DOHH2 (cell line): ENCODE results near the gene BOD1L2.

Source experiments
- H3F3A ChIP-seq: fragments of 200-600 bp; sonication (generic), shearing (Covaris generic); 2 replicates; pipeline ENCODE4 v1.6.0; 2016; ENCODE audit warnings: antibody characterized with exemption, mild to moderate bottlenecking; ENCODE audit not compliant: control insufficient read depth, insufficient read depth
- H3K27ac ChIP-seq: fragments of 200-600 bp; sonication (generic); 2 replicates; pipeline ENCODE4 v1.5.1; 2014; ENCODE audit warnings: low read depth, mild to moderate bottlenecking, low read length, moderate library complexity
- H3K27me3 ChIP-seq: fragments of 200-600 bp; sonication (generic); 2 replicates; pipeline ENCODE4 v1.6.1; 2014; ENCODE audit warnings: mild to moderate bottlenecking, low read length, mixed read lengths; ENCODE audit not compliant: control insufficient read depth
- H3K36me3 ChIP-seq: fragments of 200-600 bp; sonication (generic); 2 replicates; pipeline ENCODE4 v1.6.1; 2014; ENCODE audit warnings: mild to moderate bottlenecking, low read length, moderate library complexity, mixed read lengths; ENCODE audit not compliant: control insufficient read depth
- H3K4me1 ChIP-seq: fragments of 200-600 bp; sonication (generic); 2 replicates; pipeline ENCODE4 v1.6.1; 2014; ENCODE audit warnings: mild to moderate bottlenecking, low read length, mixed read lengths; ENCODE audit not compliant: control insufficient read depth
- H3K4me2 ChIP-seq: fragments of 200-600 bp; sonication (generic); 2 replicates; pipeline ENCODE4 v1.6.0; 2014; ENCODE audit warnings: mild to moderate bottlenecking, low read length, moderate library complexity
- H3K4me3 ChIP-seq: fragments of 200-600 bp; sonication (generic); 2 replicates; pipeline ENCODE4 v1.5.1; 2014; ENCODE audit warnings: mild to moderate bottlenecking, low read length, mixed read lengths
- H3K79me2 ChIP-seq: fragments of 200-600 bp; sonication (generic); 2 replicates; pipeline ENCODE4 v1.6.1; 2014; ENCODE audit warnings: mild to moderate bottlenecking, low read length, mixed read lengths; ENCODE audit not compliant: control insufficient read depth
- H3K9me2 ChIP-seq: fragments of 200-600 bp; sonication (generic); replicated peaks from 2 replicates; pipeline ENCODE4 v1.6.1; 2014; ENCODE audit warnings: mild to moderate bottlenecking, low read length, mixed read lengths; ENCODE audit not compliant: control insufficient read depth
- H3K9me3 ChIP-seq: fragments of 200-600 bp; sonication (generic); 2 replicates; pipeline ENCODE4 v1.6.1; 2014; ENCODE audit warnings: antibody characterized with exemption, low read length, mixed read lengths; ENCODE audit not compliant: control insufficient read depth, insufficient read depth
- H4K20me1 ChIP-seq: fragments of 200-600 bp; sonication (generic); 2 replicates; pipeline ENCODE4 v1.6.0; 2014; ENCODE audit warnings: low read depth, mild to moderate bottlenecking, antibody characterized with exemption, low read length, moderate library complexity; ENCODE audit not compliant: control insufficient read depth, insufficient read depth
- EZH2phosphoT487 ChIP-seq: fragments of 200-600 bp; sonication (generic); IDR thresholded peaks from 2 replicates; pipeline ENCODE4 v1.6.1; 2017; ENCODE audit warnings: borderline replicate concordance, mild to moderate bottlenecking, antibody characterized with exemption, low read length, moderate library complexity, mixed read lengths
- TF ChIP-seq, protein P1 (sequence below): fragments of 200-600 bp; sonication (generic); IDR thresholded peaks from one replicate; pipeline ENCODE4 v1.5.1; 2014; ENCODE audit warnings: antibody characterized with exemption, mild to moderate bottlenecking, low read depth, low read length; ENCODE audit not compliant: poor library complexity, severe bottlenecking

The BOD1L2 gene

GRCh38 chr18:57198073-57198472 is 51.2 kb downstream of the BOD1L2 start:
- Histone ChIP-seq H3K4me1 (no peaks in the 10 kb centered on the region), H3F3A (no peaks in the 10 kb centered on the region), H3K4me3 (no peak overlapping the region), H3K4me2 (no peak overlapping the region), H4K20me1 (no peaks in the 10 kb centered on the region), H3K9me3 (no peaks in the 10 kb centered on the region), H3K9me2 (no peaks in the 10 kb centered on the region), H3K27me3 (no peaks in the 10 kb centered on the region), H3K36me3 (no peaks in the 10 kb centered on the region), H3K27ac (no peak overlapping the region), H3K79me2 (no peaks in the 10 kb centered on the region)
- TF ChIP-seq, protein P1, sequence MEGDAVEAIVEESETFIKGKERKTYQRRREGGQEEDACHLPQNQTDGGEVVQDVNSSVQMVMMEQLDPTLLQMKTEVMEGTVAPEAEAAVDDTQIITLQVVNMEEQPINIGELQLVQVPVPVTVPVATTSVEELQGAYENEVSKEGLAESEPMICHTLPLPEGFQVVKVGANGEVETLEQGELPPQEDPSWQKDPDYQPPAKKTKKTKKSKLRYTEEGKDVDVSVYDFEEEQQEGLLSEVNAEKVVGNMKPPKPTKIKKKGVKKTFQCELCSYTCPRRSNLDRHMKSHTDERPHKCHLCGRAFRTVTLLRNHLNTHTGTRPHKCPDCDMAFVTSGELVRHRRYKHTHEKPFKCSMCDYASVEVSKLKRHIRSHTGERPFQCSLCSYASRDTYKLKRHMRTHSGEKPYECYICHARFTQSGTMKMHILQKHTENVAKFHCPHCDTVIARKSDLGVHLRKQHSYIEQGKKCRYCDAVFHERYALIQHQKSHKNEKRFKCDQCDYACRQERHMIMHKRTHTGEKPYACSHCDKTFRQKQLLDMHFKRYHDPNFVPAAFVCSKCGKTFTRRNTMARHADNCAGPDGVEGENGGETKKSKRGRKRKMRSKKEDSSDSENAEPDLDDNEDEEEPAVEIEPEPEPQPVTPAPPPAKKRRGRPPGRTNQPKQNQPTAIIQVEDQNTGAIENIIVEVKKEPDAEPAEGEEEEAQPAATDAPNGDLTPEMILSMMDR, result no peak
- no peak for TF ChIP-seq EZH2phosphoT487
